Measurements from ENCODE around the gene EPHA3.

DNA sequence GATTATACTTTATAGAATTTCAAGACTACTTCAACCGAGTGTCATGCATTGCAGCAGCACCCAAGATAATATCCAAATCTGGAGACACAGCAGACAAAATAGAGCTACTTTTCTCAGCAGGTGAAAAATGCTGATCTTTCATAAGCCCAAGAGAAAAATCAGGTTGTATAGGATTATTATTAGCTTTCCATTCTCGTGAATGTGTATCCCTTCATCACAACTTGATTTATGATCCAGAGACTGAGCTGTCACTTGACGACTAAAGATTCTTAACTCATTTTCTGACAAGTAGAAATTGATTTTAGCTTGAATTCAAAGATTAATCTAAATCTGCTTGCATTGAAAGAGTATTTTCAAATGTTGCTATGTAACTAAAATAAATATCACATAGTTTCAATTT lies 32.4 kb downstream of the EPHA3 start:
- TF ChIP-seq FOSL1 (tag; conservative IDR thresholded peaks at IDR 0.05) (no peak), POLR2A (conservative IDR thresholded peaks at IDR 0.05) (no peak), ZNF274 (IDR thresholded peaks at IDR 0.05; ENCODE audit: borderline replicate concordance, low read depth, low read length) (no peak)

All from K562 (cell line).